GM12864 (cell line): ENCODE results near the gene NELL2.
"Not testable (repeated sequence)": the region's sequence is repeated elsewhere in the genome, so short reads cannot be mapped to it uniquely, and the experiment has no call there.

ENCODE experiments used
- DNase-seq: peaks from one replicate; pipeline ENCODE4 v3.0.0-alpha.2; 2011; ENCODE audit warnings: low read depth
- H3K4me3 ChIP-seq: 2 replicates; pipeline ENCODE4 v1.5.1; 2011; ENCODE audit warnings: mild to moderate bottlenecking, low read depth, low read length, control low read depth
- CTCF ChIP-seq: IDR thresholded peaks from 2 replicates; pipeline ENCODE4 v1.5.1; 2011; ENCODE audit warnings: low read depth, mild to moderate bottlenecking, moderate library complexity, low read length, control low read depth, inconsistent platforms; ENCODE audit errors: missing control alignments

NELL2 gene

GRCh38 chr12:44765796-44766195 is 110.3 kb downstream of the NELL2 start:
- no peak for DNase-seq
- no peak overlapping the region for H3K4me3 ChIP-seq
- TF ChIP-seq CTCF = no peak

GRCh38 chr12:44763021-44763420 is 113.1 kb downstream of the NELL2 start:
- H3K4me3 ChIP-seq = no peak overlapping the region

GRCh38 chr12:44759289-44759688 is 116.8 kb downstream of the NELL2 start:
- no peak for DNase-seq
- TF ChIP-seq CTCF = no peak
- no peak overlapping the region for H3K4me3 ChIP-seq

More at GRCh38 chr12:44763021-44763420, 113.1 kb downstream of the NELL2 start:
- TF ChIP-seq CTCF = no peak
- no peak for DNase-seq

GRCh38 chr12:44750468-44750867 is 125.6 kb downstream of the NELL2 start:
- no peak overlapping the region for H3K4me3 ChIP-seq
- no peak for TF ChIP-seq CTCF
- no peak for DNase-seq

- H3K4me3 ChIP-seq = no peak overlapping the region
- DNase-seq = no peak
- no peak for TF ChIP-seq CTCF
Measured at GRCh38 chr12:44749566-44749965, 126.5 kb downstream of the NELL2 start.

- no peak for DNase-seq
- no peak for TF ChIP-seq CTCF
- no peak overlapping the region for H3K4me3 ChIP-seq
Measured at GRCh38 chr12:44748950-44749468, 127.1 kb downstream of the NELL2 start.

GRCh38 chr12:44741292-44741980 is 134.7 kb downstream of the NELL2 start:
- not testable (repeated sequence) for DNase-seq

More at GRCh38 chr12:44741292-44741980, 134.7 kb downstream of the NELL2 start:
- not testable (repeated sequence) for H3K4me3 ChIP-seq
